SW480 (cell line): Measurements from ENCODE around the gene SUPT5H.
A peak's percentile ranks its signal among the peaks of the same experiment; 100 is the strongest.

Experiments
- DNase-seq: peaks from one replicate; pipeline ENCODE4 v3.0.0-alpha.2; 2016; ENCODE audit warnings: low spot score

SUPT5H gene

DNA sequence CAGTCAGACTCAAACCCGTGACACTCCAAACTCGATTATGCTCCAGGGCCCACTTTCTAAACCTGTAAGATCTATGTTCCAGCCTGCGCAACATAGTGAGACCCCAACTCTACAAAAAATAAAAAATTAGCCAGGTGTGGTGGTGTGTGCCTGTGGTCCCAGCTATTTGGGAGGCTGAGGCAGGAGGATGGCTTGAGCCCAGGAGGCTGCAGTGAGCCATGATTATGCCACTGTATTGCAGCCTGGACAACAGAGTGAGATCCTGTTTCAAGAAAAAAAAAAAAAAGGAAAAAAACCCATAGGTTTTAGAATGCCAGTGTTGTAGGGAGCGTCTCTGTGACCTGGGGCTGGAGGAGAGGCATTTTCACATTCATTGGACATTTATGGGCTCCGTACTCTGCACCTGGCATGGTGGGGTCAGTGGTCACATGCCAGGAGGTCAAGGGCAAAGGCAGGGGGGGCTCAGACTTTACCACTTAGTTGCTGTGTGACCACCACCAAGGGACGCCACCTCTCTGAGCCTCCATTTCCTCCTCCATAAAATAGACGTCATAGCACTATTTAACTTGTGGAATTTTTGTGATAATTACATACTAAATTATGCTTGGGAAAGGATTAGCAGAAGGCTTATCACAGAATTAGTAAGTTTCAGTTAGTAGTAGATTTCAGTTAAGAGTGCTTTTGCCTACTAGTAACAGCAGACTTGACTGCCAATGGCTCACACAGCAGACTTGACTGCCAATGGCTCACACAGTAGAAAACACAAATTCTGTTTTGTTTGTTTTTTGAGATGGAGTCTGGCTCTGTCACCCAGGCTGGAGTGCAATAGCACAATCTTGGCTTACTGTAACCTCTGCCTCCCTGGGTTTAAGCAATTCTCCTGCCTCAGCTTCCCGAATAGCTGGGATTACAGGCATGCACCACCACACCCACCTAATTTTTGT lies 75.4 kb downstream of the SUPT5H start:
- DNase-seq = no peak

DNA sequence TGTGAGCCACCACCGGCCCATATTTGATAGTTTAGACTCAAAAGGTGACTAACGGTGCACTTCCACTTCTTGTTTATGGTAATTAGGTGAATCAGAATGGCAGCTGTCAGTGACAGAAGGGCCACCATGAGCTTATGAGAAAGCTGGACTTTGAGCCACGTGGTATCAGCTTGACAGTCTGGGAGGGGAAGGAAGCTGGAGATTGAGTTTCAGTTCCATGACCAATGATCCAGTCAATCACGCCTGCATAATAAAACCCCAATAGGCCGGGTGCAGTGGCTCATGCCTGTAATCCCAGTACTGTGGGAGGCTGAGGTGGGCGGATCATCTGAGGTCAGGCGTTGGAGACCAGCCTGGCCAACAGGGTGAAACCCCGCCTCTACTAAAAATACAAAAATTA lies 79.1 kb downstream of the SUPT5H start:
- peak; percentile 43 for DNase-seq

DNA sequence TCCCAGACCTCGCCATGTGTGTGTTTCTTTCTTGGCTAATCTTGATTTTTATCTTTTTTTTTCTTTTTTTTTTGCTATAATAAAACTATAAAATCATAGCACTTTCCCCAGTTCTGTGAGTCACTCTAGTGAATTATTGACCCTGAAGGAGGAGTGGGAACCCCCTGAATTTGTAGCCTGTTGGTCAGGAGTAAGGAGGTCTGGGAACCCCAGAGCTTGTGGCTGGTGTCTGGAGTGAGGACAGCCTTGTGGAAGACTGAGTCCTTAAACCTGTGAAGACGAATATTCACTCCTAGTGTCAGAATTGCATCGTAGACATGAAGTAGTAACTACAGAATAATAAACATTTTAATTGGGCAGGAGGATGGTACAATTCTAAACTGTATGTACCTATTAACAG lies 79.8 kb downstream of the SUPT5H start:
- DNase-seq = no peak
